GM18873 (cell line): ENCODE results near the gene CIPC.

ENCODE experiments used
- ATAC-seq: cut with Tn5 transposase; IDR thresholded peaks from one replicate; pipeline ENCODE4 v1.9.1; 2021; ENCODE audit warnings: mild to moderate bottlenecking, moderate library complexity, moderate number of reproducible peaks; ENCODE audit not compliant: unreplicated experiment, low FRiP score

Gene CIPC

GRCh38 chr14:77097700-77098528 lies at the start of gene CIPC:
Gene CIPC (plus strand): TSS chr14:77098258. CDS start chr14:77105709, 7,451 bp downstream.
- peak; percentile 83 for ATAC-seq

GRCh38 chr14:77051116-77051515 lies 46.9 kb upstream of the CIPC start:
- ATAC-seq, result no peak

GRCh38 chr14:77052281-77053044 lies 45.6 kb upstream of the CIPC start:
- no peak for ATAC-seq

GRCh38 chr14:77053046-77053841 lies 44.8 kb upstream of the CIPC start:
- no peak for ATAC-seq

GRCh38 chr14:77055306-77055705 lies 42.8 kb upstream of the CIPC start:
- ATAC-seq, result no peak

GRCh38 chr14:77055981-77056380 lies 42.1 kb upstream of the CIPC start:
- ATAC-seq, result no peak

- ATAC-seq, result no peak
These were observed 39.9 kb upstream of the CIPC start for GRCh38 chr14:77058117-77058516.

GRCh38 chr14:77058785-77059184 lies 39.3 kb upstream of the CIPC start:
- no peak for ATAC-seq

GRCh38 chr14:77059276-77059915 lies 38.7 kb upstream of the CIPC start:
- no peak for ATAC-seq

GRCh38 chr14:77061630-77062257 lies 36.3 kb upstream of the CIPC start:
- no peak for ATAC-seq

GRCh38 chr14:77062261-77062660 lies 35.8 kb upstream of the CIPC start:
- no peak for ATAC-seq

- no peak for ATAC-seq
These were observed 34.4 kb upstream of the CIPC start for GRCh38 chr14:77063571-77064171.

GRCh38 chr14:77064521-77065178 lies 33.4 kb upstream of the CIPC start:
- ATAC-seq, result no peak

GRCh38 chr14:77065851-77066577 lies 32.0 kb upstream of the CIPC start:
- ATAC-seq, result no peak

GRCh38 chr14:77066578-77067172 lies 31.4 kb upstream of the CIPC start:
- ATAC-seq, result no peak

GRCh38 chr14:77067632-77068516 lies 30.2 kb upstream of the CIPC start:
- ATAC-seq, result no peak
